DND-41 (cell line): ENCODE results near the gene CCNYL1.

ENCODE experiments used
- ATAC-seq: fragments of 200-7000 bp; cut with Tn5 transposase; 3 replicates; pipeline ENCODE4 v1.9.1; 2021; ENCODE audit warnings: low read depth; ENCODE audit not compliant: insufficient read depth
- DNase-seq: peaks from one replicate; pipeline ENCODE4 v3.0.0-alpha.2; 2020
- H2AFZ ChIP-seq: 2 replicates; pipeline ENCODE4 v1.6.0; 2012; ENCODE audit warnings: low read depth, low read length
- H3K27ac ChIP-seq: 2 replicates; pipeline ENCODE4 v1.5.1; 2012; ENCODE audit warnings: low read length, inconsistent platforms
- H3K27me3 ChIP-seq: fragments of 200-600 bp; sonication (generic); 2 replicates; pipeline ENCODE4 v1.6.0; 2012; ENCODE audit warnings: low read length, mild to moderate bottlenecking, inconsistent platforms; ENCODE audit not compliant: insufficient read depth, poor library complexity
- H3K36me3 ChIP-seq: 2 replicates; pipeline ENCODE4 v1.5.1; 2012; ENCODE audit warnings: low read length, inconsistent platforms; ENCODE audit not compliant: insufficient read depth
- H3K4me1 ChIP-seq: 2 replicates; pipeline ENCODE4 v1.5.1; 2012; ENCODE audit warnings: mild to moderate bottlenecking, low read length; ENCODE audit not compliant: insufficient read depth
- H3K4me2 ChIP-seq: 2 replicates; pipeline ENCODE4 v1.6.0; 2012; ENCODE audit warnings: mild to moderate bottlenecking, moderate library complexity, low read length, inconsistent platforms; ENCODE audit not compliant: insufficient read depth
- H3K4me3 ChIP-seq, 2 experiments: fragments of 200-600 bp in 1 of 2; shearing (Covaris generic) in 1 of 2; 2 replicates each; pipeline ENCODE4 v1.5.1; 2012 to 2016; ENCODE audit warnings: inconsistent platforms in 2 of 2, low read length in 2 of 2, mild to moderate bottlenecking in 2 of 2, low read depth in 1 of 2, moderate library complexity in 1 of 2
- H3K79me2 ChIP-seq: 2 replicates; pipeline ENCODE4 v1.6.0; 2012; ENCODE audit warnings: low read length, inconsistent platforms; ENCODE audit not compliant: insufficient read depth
- H3K9ac ChIP-seq: 2 replicates; pipeline ENCODE4 v1.6.0; 2012; ENCODE audit warnings: low read depth, mild to moderate bottlenecking, inconsistent platforms, low read length, moderate library complexity
- H3K9me3 ChIP-seq: 2 replicates; pipeline ENCODE4 v1.5.1; 2012; ENCODE audit warnings: low read length, moderate library complexity, mild to moderate bottlenecking, inconsistent platforms; ENCODE audit not compliant: insufficient read depth, severe bottlenecking
- H4K20me1 ChIP-seq: 2 replicates; pipeline ENCODE4 v1.6.0; 2012; ENCODE audit warnings: low read length; ENCODE audit not compliant: insufficient read depth
- CTCF ChIP-seq: IDR thresholded peaks from 2 replicates; pipeline ENCODE4 v1.5.1; 2012; ENCODE audit warnings: borderline replicate concordance, low read length, moderate library complexity, mild to moderate bottlenecking; ENCODE audit not compliant: poor library complexity, severe bottlenecking; ENCODE audit errors: extremely low read depth
- EZH2 ChIP-seq: IDR thresholded peaks from 3 replicates; pipeline ENCODE4 v1.6.1; 2012; ENCODE audit warnings: borderline replicate concordance, low read depth, mild to moderate bottlenecking, moderate library complexity, low read length, inconsistent platforms; ENCODE audit not compliant: severe bottlenecking

CCNYL1 gene

GRCh38 chr2:207710814-207711740 is at the start of gene CCNYL1:
CCNYL1 (plus strand) TSS chr2:207711640; CDS start chr2:207711897, 257 bp downstream.
- no peaks in the 10 kb centered on the region for H3K27me3 ChIP-seq
- H3K27ac ChIP-seq, result peak within 1 kb of the TSS; percentile 80
- no peaks in the 10 kb centered on the region for H3K36me3 ChIP-seq
- peak within 1 kb of the TSS; percentile 88 for H3K4me2 ChIP-seq
- H3K9ac ChIP-seq, result peak within 1 kb of the TSS; percentile 78
- no peaks in the 10 kb centered on the region for H3K9me3 ChIP-seq
- DNase-seq (peak; percentile 99), ATAC-seq (peak; percentile 98)
- H3K79me2 ChIP-seq, result peaks cover 18% of the 10 kb centered on the region
- H3K4me1 ChIP-seq, result peaks cover 35% of the 10 kb centered on the region
- peak; percentile 8 for TF ChIP-seq CTCF
- no peak for TF ChIP-seq EZH2
- H2AFZ ChIP-seq, result peak within 1 kb of the TSS; percentile 93
- no peaks in the 10 kb centered on the region for H4K20me1 ChIP-seq
- peak within 1 kb of the TSS; percentile 68 to 98 for H3K4me3 ChIP-seq

- H2AFZ ChIP-seq, result no peak overlapping the region
- H3K36me3 ChIP-seq, result no peaks in the 10 kb centered on the region
- H3K79me2 ChIP-seq, result no peaks in the 10 kb centered on the region
- TF ChIP-seq CTCF (no peak), EZH2 (no peak)
- H3K4me3 ChIP-seq, result no peak overlapping the region
- DNase-seq (no peak), ATAC-seq (no peak)
- no peak overlapping the region for H3K4me2 ChIP-seq
- no peak overlapping the region for H3K27ac ChIP-seq
- H3K27me3 ChIP-seq, result peaks cover 3% of the 10 kb centered on the region
- no peak overlapping the region for H3K9ac ChIP-seq
- H4K20me1 ChIP-seq, result no peaks in the 10 kb centered on the region
- H3K9me3 ChIP-seq, result no peaks in the 10 kb centered on the region
- no peaks in the 10 kb centered on the region for H3K4me1 ChIP-seq
Measured at GRCh38 chr2:207662203-207662602, 49.2 kb upstream of the CCNYL1 start.

- Histone ChIP-seq H3K9ac (no peak overlapping the region), H3K79me2 (no peaks in the 10 kb centered on the region), H3K27ac (no peak overlapping the region), H3K4me2 (no peak overlapping the region), H3K4me1 (no peaks in the 10 kb centered on the region), H4K20me1 (no peaks in the 10 kb centered on the region), H3K4me3 (no peak overlapping the region), H3K36me3 (no peaks in the 10 kb centered on the region), H2AFZ (no peak overlapping the region), H3K27me3 (peaks cover 3% of the 10 kb centered on the region), H3K9me3 (no peaks in the 10 kb centered on the region)
- DNase-seq, result no peak
- ATAC-seq, result no peak
- no peak for TF ChIP-seq EZH2
- TF ChIP-seq CTCF, result no peak
Measured at GRCh38 chr2:207663870-207664545, 47.4 kb upstream of the CCNYL1 start.
